ENCODE results near the gene ANO9.

ANO9 gene, protein sequence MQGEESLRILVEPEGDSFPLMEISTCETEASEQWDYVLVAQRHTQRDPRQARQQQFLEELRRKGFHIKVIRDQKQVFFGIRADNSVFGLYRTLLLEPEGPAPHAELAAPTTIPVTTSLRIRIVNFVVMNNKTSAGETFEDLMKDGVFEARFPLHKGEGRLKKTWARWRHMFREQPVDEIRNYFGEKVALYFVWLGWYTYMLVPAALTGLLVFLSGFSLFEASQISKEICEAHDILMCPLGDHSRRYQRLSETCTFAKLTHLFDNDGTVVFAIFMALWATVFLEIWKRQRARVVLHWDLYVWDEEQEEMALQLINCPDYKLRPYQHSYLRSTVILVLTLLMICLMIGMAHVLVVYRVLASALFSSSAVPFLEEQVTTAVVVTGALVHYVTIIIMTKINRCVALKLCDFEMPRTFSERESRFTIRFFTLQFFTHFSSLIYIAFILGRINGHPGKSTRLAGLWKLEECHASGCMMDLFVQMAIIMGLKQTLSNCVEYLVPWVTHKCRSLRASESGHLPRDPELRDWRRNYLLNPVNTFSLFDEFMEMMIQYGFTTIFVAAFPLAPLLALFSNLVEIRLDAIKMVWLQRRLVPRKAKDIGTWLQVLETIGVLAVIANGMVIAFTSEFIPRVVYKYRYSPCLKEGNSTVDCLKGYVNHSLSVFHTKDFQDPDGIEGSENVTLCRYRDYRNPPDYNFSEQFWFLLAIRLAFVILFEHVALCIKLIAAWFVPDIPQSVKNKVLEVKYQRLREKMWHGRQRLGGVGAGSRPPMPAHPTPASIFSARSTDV

DNA sequence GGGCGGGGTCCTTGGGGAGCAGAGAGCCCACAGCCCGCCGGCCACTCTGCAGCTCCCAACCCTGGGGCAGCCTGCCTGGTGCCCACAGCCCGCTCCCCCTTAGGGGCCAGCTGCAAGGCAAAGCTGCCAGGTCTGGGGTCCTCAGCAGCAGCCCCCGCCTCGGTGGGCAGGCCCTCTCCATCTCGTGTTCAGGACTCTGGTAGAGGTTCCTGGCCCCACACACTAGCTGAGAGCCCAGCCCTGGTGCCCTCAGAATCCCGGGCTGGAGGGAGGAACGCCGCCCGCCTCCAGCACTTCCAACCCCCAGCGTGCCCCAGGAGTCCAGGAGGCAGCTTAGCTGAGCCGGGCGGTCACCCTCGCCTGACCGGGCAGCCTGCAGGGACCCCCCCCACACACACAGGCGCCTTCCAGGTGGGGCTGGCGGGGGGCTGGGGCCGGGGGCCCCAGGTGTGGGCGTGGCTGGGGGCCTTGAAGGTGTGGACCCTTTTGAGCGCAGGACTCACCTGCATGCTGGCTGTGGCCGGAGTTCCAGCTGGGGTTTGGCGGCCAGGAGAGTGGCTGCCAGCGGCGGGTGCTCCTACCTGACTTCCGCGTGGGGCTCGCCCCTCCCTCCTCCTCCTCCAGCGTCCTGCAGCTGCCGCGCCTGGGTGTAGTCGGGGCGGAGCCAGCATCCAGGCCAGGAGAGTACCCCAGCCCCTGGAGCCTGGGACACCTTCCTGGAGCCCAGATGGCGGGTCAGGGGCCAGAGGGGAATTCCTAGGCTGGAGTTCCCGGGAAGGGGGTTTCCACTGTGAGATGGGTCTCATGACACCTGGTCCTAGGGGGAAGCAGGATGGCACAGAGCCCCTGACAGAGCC, at the start of gene ANO9:
Gene ANO9, minus strand, starts transcription at position 594 of the 857 bp plus-strand sequence. Its CDS starts 85 bp downstream, at position 509.
- H3K27ac Mint-ChIP-seq, result peak within 1 kb of the TSS; percentile 62
- H3K9me3 Mint-ChIP-seq, result no peaks in the 10 kb centered on the region
- no peaks in the 10 kb centered on the region for H3K27me3 Mint-ChIP-seq
- peaks cover 27% of the 10 kb centered on the region for H3K4me1 Mint-ChIP-seq
- peak within 1 kb of the TSS; percentile 68 for H3K4me3 Mint-ChIP-seq
- H3K36me3 Mint-ChIP-seq, result no peaks in the 10 kb centered on the region

DNA sequence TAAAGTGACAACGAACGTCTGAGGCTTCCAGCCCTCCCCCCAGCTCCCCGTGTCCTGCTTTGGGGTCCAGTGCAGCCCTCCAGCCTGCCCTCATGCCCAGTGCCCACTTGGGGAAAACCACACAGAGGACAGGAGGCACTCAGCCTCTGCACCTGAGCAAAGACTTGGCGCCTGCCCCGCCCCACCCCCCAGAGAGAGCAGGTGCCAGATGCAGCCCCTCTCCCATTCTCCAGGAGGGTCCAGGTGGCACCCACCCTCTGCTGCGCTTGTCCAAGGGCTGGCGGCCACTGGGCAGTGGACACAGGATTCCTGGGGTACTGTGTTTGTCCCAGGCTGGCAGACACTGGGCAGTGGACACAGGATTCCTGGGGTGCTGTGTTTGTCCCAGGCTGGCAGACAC, 49.5 kb upstream of the ANO9 start:
- Mint-ChIP-seq H3K36me3 (peaks cover 2% of the 10 kb centered on the region), H3K9me3 (no peaks in the 10 kb centered on the region), H3K27me3 (no peaks in the 10 kb centered on the region), H3K27ac (no peak overlapping the region), H3K4me3 (no peak overlapping the region), H3K4me1 (no peaks in the 10 kb centered on the region)

DNA sequence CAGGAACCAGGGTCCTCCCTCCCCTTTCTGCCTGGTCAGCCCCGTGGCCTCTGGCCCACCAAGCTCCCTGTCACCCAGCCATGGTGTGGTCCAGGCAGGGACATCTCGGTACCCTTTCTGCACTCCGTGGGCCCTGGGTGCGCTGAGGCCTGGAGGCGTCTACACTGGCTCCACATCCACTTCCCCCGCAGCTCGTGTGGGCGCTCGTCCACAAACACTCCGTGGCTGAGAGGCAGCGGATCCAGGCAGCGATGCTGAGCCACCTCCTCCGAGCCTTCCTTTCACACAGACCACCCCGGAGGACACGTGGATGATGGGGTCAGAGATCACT, 49.1 kb upstream of the ANO9 start:
- Mint-ChIP-seq H3K36me3 (peaks cover 1% of the 10 kb centered on the region), H3K9me3 (no peaks in the 10 kb centered on the region), H3K4me1 (no peaks in the 10 kb centered on the region), H3K27ac (no peak overlapping the region), H3K27me3 (no peaks in the 10 kb centered on the region), H3K4me3 (no peak overlapping the region)

DNA sequence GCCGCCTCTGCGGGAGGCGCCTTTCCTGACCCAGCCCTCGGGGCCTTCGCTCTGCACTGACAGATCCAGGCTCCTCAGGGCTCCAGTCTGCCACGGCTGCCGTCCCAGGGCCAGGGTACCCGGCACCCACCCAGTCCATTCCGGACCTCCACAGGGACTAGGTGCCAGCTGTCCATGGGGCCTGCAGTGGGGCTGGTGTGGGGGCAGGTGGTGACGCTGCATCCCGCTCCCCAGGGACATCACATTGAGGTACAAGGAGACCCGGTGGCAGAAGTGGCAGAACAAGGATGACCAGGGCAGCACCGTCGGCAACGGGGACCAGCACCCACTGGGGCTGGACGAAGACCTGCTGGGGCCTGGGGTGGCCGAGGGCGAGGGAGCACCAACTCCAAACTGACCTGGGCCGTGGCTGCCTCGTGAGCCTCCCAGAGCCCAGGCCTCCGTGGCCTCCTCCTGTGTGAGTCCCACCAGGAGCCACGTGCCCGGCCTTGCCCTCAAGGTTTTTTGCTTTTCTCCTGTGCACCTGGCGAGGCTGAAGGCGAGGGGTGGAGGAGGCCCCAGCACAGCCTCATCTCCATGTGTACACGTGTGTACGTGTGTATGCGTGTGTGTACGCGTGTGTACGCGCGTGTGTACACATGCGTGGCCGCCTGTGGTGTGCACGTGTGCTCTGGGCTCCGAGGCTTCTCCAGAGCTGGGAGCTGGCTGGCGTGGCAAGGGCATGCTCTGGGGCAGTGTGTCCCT, 48.5 kb upstream of the ANO9 start:
- Mint-ChIP-seq H3K4me1 (no peaks in the 10 kb centered on the region), H3K36me3 (no peaks in the 10 kb centered on the region), H3K4me3 (no peak overlapping the region), H3K27ac (no peak overlapping the region), H3K27me3 (no peaks in the 10 kb centered on the region), H3K9me3 (no peaks in the 10 kb centered on the region)

DNA sequence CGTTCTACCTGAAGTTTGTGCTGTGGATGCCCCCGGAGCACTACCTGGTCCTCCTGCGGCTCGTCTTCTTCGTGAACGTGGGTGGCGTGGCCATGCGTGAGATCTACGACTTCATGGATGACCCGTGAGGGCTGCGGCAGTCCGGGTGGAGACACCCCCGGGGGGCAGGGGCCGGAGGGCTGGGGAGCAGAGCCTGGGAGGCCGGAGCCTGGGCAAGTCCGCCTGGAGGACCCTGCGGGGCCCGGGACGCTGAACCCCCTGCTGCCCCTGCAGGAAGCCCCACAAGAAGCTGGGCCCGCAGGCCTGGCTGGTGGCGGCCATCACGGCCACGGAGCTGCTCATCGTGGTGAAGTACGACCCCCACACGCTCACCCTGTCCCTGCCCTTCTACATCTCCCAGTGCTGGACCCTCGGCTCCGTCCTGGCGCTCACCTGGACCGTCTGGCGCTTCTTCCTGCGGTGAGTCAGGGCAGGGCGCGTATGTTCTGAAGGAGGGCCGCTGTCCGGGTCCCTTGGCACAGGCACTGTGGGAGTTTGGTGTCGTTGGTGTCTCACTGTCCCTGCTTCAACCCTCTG, 47.9 kb upstream of the ANO9 start:
- no peak overlapping the region for H3K4me3 Mint-ChIP-seq
- H3K36me3 Mint-ChIP-seq, result no peaks in the 10 kb centered on the region
- no peaks in the 10 kb centered on the region for H3K9me3 Mint-ChIP-seq
- no peaks in the 10 kb centered on the region for H3K27me3 Mint-ChIP-seq
- no peaks in the 10 kb centered on the region for H3K4me1 Mint-ChIP-seq
- H3K27ac Mint-ChIP-seq, result no peak overlapping the region

DNA sequence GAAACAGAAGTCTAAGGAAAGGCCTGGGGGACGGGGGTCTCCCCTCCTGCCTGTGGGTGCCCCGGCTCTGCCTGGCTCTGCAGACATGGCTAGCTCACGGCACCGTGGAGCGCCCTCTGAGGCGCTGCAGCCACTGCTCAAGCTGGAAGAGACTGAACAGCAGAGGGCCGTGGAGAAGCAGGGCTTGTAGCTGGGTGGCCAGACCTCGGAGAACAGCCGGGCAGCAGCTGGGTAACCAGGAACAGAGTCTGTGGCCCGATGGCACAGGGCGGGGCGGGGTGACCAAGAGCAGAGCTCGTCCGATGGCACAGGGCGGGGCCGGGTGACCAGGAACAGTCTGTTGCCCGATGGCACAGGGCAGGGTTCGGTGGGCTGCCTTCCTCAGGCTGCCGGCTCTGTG, 47.2 kb upstream of the ANO9 start:
- H3K27me3 Mint-ChIP-seq, result no peaks in the 10 kb centered on the region

DNA sequence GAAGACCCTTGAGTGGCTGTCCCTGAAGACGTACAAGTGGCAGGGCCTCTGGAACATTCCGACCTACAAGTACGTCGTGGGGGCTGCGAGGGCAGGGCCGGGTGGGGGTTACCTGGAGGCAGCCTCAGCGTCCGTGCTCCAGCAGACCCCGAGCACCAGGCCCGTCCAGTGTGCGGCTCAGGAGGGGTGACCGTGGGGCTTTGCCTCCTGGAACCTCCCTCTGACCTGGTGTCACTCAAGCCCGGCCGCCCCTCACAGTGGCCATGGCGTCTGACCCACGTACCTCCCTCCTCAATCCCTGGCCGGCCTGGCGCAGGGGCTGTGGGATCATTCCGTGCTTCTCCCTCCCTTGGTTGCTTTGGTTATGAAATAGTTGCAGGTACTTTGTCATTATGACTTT, 46.8 kb upstream of the ANO9 start:
- Mint-ChIP-seq H3K27ac (no peak overlapping the region), H3K4me3 (no peak overlapping the region), H3K4me1 (no peaks in the 10 kb centered on the region), H3K36me3 (no peaks in the 10 kb centered on the region), H3K9me3 (no peaks in the 10 kb centered on the region), H3K27me3 (no peaks in the 10 kb centered on the region)

More for the DNA sequence above, 47.2 kb upstream of the ANO9 start:
- no peak overlapping the region for H3K4me3 Mint-ChIP-seq
- H3K4me1 Mint-ChIP-seq, result no peaks in the 10 kb centered on the region
- H3K27ac Mint-ChIP-seq, result no peak overlapping the region
- H3K36me3 Mint-ChIP-seq, result no peaks in the 10 kb centered on the region
- no peaks in the 10 kb centered on the region for H3K9me3 Mint-ChIP-seq

DNA sequence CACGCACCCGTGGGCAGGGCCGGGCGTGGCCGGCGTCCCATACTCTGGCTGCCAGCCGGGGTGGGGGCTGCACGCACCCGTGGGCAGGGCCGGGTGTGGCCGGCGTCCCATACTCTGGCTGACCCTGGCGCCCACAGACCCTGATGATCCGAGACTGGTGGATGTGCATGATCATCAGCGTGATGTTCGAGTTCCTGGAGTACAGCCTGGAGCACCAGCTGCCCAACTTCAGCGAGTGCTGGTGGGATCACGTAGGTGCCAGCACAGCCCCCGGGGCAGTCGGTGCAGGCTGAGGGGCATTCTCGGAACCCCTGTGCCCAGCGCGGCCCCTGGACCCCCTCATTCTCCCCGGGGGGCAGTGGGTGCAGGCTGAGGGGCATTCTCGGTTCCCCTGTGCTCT, 46.3 kb upstream of the ANO9 start:
- Mint-ChIP-seq H3K36me3 (no peaks in the 10 kb centered on the region), H3K4me1 (no peaks in the 10 kb centered on the region), H3K27ac (no peak overlapping the region), H3K27me3 (no peaks in the 10 kb centered on the region), H3K9me3 (no peaks in the 10 kb centered on the region), H3K4me3 (no peak overlapping the region)

DNA sequence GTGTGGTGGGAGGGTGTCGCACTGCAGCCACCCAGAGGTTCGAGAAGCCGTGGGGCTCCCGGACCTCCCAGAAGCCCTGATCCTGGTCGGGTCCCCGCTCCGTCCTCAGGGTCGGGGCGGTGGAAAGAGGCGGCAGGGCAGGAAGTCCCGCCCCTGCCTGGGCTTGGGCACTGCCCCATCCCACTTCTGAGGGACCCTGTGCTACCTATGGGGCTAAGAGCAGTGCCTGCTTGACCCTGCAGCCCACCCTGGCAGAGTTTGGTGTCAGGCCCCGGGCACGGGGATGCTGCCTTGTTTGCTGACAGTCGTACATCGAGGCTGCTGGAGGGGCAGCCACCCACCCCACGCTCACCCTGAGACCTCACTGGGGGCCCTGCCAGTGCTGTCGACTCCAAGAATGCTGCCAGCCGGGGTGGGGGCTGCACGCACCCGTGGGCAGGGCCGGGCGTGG, 45.8 kb upstream of the ANO9 start:
- Mint-ChIP-seq H3K27ac (no peak overlapping the region), H3K27me3 (no peaks in the 10 kb centered on the region), H3K9me3 (no peaks in the 10 kb centered on the region), H3K4me1 (no peaks in the 10 kb centered on the region), H3K4me3 (no peak overlapping the region), H3K36me3 (no peaks in the 10 kb centered on the region)

DNA sequence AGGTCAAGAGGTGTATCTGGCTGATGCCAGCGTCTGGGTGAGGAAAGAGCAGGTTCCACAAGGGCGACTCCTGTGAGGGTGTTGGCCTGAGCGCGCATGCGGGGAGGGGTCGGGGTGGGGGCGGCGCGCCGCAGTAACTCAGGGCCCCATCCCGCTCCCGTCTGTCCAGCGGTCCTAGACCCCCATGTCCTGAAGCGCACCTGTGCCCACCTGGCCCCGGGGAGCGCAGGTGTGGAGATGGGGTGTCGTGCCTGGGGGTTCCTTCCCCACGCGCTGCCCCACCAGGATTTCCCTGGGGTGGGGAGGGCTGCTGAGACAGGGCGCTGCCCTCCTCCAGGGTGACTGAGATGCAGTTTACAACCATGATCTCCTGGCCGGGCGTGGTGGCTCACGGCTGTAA, 44.4 kb upstream of the ANO9 start:
- Mint-ChIP-seq H3K27ac (no peak overlapping the region), H3K9me3 (no peaks in the 10 kb centered on the region), H3K36me3 (no peaks in the 10 kb centered on the region), H3K4me3 (no peak overlapping the region), H3K4me1 (no peaks in the 10 kb centered on the region), H3K27me3 (no peaks in the 10 kb centered on the region)

DNA sequence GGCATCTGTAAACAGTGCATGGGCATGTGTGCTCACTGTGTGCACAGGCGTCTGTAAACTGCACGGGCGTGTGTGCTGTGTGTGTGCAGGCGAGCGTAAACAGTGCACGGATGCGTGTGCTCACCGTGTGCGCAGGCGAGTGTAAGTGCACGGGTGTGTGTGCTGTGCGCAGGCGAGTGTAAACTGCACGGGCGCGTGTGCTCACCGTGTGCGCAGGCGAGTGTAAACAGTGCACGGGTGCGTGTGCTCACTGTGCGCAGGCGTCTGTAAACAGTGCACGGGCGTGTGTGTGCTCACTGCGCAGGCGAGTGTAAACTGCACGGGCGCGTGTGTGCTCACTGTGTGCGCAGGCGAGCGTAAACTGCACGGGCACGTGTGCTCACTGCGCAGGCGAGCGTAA, 42.8 kb upstream of the ANO9 start:
- H3K27ac Mint-ChIP-seq, result no peak overlapping the region
- H3K9me3 Mint-ChIP-seq, result no peaks in the 10 kb centered on the region
- no peaks in the 10 kb centered on the region for H3K27me3 Mint-ChIP-seq
- no peaks in the 10 kb centered on the region for H3K4me1 Mint-ChIP-seq
- H3K36me3 Mint-ChIP-seq, result peaks cover 2% of the 10 kb centered on the region
- H3K4me3 Mint-ChIP-seq, result no peak overlapping the region

DNA sequence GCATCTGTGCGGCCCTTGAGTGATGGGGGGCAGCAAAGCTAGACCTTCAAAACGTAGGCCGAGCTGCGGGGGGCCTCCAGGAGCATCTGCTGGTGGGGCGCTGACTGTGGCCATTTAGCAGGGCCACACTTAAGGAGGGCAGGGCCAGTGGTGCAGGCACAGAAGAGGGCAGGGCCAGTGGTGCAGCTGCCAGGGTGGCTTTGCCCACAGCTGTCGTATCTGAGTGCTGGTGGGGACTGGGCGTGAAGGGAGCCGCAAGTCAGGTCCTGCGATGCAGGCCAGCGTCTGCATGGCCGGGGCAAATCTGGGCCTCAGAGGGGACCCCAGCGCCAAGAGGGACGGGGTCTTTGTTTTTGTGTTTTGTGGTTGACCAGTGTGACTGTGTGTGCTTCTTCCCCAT, 37.5 kb upstream of the ANO9 start:
- no peaks in the 10 kb centered on the region for H3K4me1 Mint-ChIP-seq
- no peak overlapping the region for H3K27ac Mint-ChIP-seq
- H3K4me3 Mint-ChIP-seq, result no peak overlapping the region

DNA sequence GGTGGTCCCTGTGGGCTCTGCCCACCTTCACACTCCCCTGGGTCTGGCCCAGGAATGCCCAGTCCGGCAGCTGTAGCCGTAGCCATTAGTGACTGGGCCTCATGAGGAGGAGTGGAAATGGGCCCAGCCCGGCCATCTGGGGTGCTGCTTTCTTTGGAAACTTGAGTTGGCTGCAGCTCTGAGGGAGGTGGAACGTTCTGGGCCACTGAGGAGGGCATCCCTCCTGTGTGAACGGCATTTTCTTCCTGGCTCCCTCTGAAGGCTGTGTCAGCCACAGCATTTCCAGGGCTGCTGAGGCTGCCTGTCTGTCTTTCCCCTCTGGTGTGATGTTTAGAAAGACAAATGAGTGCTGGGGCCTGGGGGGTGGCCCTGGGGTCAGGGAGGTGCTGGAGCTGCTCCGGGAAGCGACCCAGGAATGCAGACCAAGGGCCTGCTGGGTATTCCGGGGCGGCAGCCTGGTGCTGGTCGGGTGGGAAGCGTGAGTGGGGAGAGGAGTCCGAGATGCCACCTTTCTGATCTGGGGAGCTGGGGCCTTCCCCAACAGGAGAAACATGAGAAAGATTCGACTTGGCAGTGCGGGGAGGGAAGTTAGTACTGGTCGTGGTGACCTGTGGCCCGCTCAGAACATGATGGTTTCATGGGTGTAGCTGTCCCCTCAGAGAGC, 35.4 kb upstream of the ANO9 start:
- Mint-ChIP-seq H3K27me3 (no peaks in the 10 kb centered on the region), H3K36me3 (peaks cover 2% of the 10 kb centered on the region), H3K9me3 (no peaks in the 10 kb centered on the region), H3K4me3 (no peak overlapping the region), H3K4me1 (no peaks in the 10 kb centered on the region), H3K27ac (no peak overlapping the region)

More for the DNA sequence above, 37.5 kb upstream of the ANO9 start:
- no peaks in the 10 kb centered on the region for H3K27me3 Mint-ChIP-seq
- H3K36me3 Mint-ChIP-seq, result peaks cover 2% of the 10 kb centered on the region
- H3K9me3 Mint-ChIP-seq, result no peaks in the 10 kb centered on the region

DNA sequence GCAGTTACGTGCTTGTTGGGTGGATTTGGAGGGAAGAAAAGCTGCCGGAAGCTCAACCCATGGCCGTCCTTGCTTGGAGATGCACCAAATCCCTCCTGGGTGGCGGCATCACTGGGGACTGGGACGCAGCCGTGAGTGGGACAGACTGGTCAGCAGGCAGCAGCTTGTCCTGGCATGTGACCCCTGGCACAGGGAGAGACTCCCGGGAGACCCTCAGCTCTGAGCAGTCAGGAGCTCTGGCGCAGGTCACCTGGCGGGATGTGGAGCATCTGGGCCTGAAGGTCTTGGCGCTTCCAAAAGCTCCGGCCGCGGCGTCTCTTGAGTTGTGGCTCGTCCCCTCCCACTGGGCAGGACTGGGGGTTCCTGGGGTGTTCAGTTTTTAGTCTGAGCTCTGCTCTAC, 34.6 kb upstream of the ANO9 start:
- Mint-ChIP-seq H3K27ac (no peak overlapping the region), H3K27me3 (no peaks in the 10 kb centered on the region)

More for the DNA sequence above, 34.6 kb upstream of the ANO9 start:
- H3K4me1 Mint-ChIP-seq, result no peaks in the 10 kb centered on the region
- H3K9me3 Mint-ChIP-seq, result no peaks in the 10 kb centered on the region
- peaks cover 2% of the 10 kb centered on the region for H3K36me3 Mint-ChIP-seq
- no peak overlapping the region for H3K4me3 Mint-ChIP-seq

Data from activated naive CD4-positive, alpha-beta T cell treated with anti-CD3 and anti-CD28 coated beads, Interleukin-2, amount 50 U/mL, for 24 hours (primary cell).